Peyer's patch (tissue), 4 donors: ENCODE results near the gene SALL1.

Experiments used
- CTCF ChIP-seq, 6 experiments: fragments of 450-650 bp in 4 of 6; fragments of 200-600 bp in 2 of 6; sonication (generic) in 1 of 6; IDR thresholded peaks; one replicate each; pipeline ENCODE4 v1.5.1; 2017 to 2019; ENCODE audit warnings: antibody characterized with exemption in 6 of 6, mild to moderate bottlenecking in 3 of 6, moderate library complexity in 1 of 6
- POLR2A ChIP-seq, 2 donors: fragments of 450-650 bp; IDR thresholded peaks; one replicate each; pipeline ENCODE4 v1.5.1; 2017; ENCODE audit warnings: antibody characterized with exemption in 2 of 2, mild to moderate bottlenecking in 2 of 2, moderate library complexity in 2 of 2

GRCh38 chr16:51152691-51153576 is 1.9 kb upstream of the SALL1 start:
- TF ChIP-seq CTCF (IDR thresholded peaks at IDR 0.05) (no peak), POLR2A (IDR thresholded peaks at IDR 0.05) (no peak)
